NCI-H1930 (cell line): Measurements from ENCODE around the gene ZC3H18.
A peak's percentile ranks its signal among the peaks of the same experiment; 100 is the strongest.

Experiments used
- DNase-seq, 2 experiments: peaks; one replicate each; lab custom pipeline; 2025; lab: John Stamatoyannopoulos, UW

ZC3H18 gene

DNA sequence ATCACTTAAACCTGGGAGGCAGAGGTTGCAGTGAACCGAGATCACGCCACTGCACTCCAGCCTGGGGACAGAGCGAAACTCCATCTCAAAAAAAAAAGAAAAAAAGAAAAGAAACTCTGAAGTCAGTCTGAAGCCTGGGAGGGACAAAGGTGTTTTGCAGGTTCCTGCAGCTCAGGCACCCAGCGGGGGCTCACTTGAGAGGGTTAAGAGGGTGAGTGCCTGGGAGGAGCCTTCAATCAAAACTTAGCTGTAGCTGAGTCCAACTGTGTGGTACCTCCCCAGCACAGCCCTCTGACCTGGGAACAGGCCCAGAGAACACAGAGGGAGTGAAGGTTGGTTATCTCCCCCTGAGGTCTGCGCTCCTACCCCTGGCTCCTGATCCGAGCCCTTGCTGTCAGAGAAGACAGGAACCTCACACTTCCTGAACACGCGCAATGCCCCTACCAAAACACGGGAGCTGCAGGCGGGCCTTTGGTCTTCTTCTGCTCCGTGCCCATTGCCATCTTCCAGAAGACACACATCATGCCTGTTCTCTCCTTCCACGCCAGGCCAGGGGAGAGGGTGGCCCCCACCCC is 20.4 kb upstream of the ZC3H18 start:
- no peak for DNase-seq

DNA sequence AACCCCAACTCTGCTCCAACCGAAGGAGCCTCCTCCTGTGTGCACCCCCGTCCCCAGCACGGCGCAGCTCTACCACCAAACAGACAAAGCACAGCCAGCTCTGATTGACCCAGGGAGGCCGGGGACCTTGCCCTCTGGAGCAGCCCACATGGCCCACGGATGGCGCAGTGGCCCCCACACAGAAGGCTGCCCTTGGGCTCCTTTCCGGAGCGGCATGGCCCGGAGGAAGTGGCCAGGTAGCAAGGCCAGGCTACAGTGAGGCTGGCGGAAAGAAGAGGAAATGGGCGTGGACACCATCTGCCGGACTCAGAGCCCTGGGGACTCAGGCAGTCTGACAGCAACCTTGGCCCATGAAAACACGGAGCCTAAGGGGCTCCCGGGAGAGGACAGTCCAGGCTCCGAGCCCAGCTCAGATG is 19.9 kb upstream of the ZC3H18 start:
- no peak for DNase-seq

DNA sequence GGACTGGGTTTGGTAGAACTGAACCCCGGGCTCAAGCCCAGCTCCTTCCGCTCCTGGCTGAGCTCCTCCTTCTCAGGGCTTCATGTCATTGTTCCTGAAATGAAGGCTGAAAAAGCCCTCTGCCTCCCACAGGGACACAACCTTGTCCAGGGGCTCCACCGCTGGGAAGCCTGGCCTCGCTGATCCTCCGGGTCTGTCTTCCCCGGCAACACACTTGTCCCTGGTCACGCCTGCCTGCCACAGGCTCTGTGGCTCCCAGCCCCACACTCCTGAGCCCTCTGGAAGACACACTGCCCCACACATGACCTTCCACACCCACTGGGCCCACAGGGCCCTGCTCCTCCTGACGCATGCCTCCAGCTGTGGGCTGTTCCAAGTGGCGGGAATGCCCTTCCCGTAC is 18.0 kb upstream of the ZC3H18 start:
- no peak for DNase-seq

DNA sequence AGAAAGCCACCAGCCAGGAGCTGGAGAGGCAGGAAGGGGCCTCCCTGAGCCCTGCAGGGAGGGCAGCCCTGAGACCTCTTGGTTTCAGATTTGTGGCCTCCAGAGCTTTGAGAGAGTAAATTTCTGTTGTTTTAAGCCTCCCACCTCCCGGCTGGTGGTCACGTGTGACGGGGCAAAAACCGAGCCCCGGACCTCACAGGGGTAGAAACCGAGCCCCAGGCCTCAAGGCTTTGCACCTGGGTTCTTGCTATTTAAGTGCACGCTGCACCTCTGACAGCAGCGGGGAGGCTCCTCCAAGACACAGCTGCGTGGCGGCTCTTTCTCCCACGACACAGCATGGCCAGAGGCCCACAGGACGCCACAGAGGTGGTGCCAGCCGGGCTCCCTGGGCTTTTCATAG is 17.4 kb upstream of the ZC3H18 start:
- DNase-seq: no peak

DNA sequence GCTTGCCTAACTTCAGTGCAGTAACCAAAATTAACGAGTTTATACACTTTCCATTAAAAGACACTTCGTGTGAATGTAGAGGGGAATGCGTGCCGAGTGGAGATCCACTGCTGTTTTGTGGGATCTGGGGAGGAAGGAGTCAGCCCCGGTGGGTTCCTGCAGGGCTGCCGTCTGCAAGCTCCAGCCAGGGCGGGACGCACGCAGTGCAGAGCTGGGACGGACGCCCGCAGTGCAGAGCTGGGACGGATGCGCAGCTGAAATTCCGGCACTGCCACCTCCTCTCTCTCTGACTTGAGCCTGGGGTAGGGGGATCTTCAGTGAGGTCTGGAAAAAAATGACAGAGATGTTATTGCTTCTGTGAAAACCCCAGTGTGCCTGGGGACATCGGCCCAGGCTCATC is 16.5 kb upstream of the ZC3H18 start:
- no peak for DNase-seq

DNA sequence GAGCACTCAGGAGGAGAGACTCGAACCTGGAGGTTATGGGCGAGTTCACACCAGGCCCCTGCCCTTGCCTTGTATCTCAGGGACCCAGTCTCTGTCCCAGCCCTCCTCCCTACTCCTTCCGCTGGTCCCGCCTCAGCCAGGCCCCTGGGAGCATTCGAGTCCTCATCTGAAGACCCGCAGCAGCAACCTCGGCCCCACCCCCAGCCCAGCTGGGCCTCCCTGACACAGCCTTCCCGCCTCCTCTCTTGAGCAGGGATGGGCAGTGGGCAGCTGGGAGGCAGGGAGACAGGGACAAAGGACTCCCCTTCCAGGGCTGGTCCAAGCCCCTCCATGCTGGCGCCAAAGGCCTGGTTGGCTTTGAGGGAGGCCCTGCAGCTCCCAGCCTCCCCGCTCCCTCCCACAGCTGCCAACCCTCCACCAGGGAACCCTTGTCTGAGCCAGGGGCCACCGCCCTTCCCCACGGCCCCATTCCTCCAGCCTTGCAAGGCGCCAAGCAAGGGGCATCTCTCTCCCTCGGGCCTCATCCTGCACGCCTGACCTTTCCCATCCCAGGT is 15.4 kb upstream of the ZC3H18 start:
- no peak for DNase-seq

DNA sequence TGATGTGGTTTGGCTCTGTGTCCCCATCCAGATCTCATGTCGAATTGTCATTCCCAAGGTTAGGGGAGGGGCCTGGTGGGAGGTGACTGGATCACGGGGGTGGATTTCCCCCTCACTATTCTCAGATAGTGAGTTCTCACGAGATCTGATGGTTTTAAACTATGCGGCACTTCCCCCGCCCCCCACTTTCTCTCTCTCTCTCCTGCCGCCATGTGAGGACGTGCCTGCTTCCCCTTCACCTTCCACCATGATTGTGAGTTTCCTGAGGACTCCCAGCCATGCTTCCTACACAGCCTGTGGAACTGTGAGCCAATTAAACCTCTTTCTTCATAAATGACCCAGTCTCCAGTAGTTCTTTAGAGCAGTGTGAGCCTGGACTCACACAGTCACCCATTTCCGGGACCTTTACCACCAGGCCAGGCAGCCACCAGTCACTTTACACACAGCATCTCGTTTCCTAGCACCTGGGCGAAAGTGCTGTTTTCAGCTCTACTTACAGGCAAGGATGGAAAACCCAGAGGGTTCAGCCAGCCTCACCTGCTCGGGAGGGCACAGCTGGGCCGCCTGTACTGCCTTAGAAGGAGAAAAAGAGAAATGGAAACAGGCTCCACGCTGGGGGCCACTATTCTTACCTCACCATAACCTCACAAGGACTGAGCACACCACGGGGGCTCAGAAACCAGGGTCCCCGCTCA is 13.8 kb upstream of the ZC3H18 start:
- no peak for DNase-seq

DNA sequence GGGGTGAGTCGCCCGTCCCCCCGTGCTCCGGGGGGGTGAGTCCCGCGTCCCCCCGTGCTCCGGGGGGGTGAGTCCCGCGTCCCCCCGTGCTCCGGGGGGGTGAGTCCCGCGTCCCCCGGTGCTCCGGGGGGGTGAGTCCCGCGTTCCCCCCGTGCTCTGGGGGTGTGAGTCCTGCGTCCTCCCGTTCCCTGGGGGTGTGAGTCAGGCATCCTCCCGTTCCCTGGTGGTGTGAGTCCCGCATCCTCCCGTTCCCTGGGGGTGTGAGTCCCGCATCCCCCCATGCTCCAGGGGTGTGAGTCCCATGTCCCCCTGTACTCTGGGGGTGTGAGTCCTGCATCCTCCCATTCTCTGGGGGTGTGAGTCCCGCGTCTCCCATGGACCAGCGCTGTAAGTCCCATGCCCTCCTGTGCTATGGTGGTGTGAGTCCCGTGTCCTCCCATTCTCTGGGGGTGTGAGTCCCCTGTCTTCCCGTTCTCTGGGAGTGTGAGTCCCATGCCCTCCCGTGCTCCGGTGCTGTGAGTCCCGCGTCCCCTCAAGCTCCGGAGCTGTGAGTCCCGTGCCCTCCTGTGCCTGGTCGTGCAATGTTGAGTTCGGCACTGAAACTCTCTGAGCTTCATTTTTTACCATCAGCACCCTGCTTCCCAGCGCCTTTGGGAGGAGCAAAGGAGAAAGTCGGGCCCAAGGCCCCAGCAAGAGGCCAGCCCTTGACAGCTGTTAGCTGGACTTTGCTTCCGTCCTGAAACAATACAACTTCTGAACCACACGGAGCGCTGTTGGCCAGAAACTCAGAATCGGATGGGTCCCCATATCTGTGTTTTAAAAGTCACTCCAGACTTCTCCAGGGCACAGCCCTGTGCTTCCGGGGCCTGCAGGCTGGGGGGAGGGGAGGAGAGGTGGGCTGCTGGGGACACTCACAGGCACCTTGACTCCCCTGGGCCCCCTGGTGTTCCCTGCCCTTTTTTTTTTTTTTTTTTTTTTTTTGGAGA is 11.5 kb upstream of the ZC3H18 start:
- peak in 1 of 2 experiments; percentile 6 for DNase-seq

DNA sequence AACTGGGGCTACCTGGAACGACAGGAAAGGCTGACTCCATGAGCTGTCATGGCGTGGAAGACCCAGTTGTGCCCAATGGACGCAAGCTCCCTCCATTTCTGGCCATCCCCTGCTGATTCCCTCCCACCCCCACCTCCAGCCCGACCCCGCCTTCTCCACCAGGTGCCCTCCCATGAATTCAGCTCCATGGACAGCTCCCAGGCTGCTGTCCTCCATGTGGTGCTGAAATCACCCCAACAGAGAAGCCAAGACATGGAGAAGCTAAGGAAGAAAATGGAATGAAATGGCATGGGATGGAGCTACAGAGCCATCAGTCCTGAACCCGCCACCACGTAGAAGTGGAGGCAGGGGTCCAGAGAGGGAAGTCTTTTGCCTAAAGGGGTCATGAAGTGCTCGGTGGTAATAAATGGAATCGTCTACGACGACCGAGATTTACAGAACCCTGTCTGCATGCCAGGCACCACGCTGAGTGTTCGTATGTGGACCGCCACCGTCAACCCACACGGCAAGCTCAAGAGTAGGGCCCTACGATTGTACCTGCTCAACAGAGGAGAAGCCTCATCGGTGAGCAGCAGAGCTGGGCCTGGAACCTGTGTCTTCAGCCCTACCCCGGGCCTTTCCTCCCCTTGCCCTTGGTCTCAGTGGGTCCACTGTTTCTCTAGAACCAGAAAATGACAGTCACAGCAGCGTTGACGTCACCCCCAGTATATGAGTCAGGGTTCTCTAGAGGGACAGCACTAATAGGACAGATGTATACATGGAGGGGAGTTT is 9.3 kb upstream of the ZC3H18 start:
- DNase-seq: no peak

DNA sequence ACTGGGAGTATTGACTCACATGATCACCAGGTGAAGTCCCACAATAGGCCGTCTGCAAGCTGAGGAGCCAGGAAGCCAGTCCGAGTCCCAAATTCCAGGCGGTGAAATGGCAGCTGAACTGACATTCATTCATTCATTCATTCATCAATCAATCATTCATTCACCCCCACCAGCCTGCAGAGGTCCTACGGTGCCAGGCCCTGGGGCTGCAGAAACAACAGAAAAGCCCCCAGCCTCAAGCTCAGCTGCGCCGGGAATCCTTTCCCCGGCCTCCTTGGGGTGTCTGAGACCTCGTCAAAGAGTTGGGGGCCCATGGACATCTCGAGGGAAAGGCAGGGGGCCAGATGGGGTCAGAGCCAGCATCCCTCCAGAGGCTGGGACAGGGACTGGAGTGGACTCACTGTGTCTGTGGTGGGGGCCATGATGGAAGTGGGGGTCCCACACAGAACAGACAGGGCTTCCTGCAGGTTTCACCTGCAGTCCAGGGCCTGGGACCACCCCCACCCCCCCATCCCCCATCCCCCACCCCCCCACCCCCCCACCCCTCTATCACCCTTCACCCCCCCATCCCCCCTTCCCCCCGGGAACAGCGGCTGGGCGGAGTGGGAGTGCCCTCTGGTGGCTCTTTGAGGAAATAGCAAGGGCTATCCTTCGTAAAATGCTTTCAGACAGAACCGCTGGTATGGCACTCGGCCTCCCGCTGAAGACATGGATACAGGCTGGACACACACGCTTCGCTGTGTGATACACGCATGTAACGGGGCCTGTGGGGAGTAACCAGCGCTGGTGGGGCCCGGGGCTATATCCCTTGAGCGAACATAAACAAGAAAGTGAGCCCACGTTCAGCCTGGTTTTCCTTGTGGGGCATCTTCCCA is 8.5 kb upstream of the ZC3H18 start:
- DNase-seq: peak in 1 of 2 experiments; percentile 39

DNA sequence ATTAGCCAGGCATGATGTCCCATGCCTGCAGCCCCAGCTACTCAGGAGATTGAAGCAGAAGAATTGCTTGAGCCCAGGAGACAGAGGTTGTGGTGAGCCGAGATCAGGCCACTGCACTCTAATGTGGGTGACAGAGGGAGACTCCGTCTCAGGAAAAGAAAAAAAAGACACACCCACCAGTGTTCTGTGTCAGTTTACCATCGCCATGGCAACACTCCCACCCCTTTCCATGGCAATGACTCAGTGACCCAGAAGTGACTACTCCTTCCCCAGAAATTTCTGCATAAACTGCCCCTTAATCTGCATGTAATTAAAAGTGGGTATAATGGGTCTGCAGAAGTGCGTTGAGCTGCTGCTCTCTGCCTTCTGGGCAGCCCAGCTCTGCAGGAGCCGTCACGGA is 4.0 kb upstream of the ZC3H18 start:
- no peak for DNase-seq

DNA sequence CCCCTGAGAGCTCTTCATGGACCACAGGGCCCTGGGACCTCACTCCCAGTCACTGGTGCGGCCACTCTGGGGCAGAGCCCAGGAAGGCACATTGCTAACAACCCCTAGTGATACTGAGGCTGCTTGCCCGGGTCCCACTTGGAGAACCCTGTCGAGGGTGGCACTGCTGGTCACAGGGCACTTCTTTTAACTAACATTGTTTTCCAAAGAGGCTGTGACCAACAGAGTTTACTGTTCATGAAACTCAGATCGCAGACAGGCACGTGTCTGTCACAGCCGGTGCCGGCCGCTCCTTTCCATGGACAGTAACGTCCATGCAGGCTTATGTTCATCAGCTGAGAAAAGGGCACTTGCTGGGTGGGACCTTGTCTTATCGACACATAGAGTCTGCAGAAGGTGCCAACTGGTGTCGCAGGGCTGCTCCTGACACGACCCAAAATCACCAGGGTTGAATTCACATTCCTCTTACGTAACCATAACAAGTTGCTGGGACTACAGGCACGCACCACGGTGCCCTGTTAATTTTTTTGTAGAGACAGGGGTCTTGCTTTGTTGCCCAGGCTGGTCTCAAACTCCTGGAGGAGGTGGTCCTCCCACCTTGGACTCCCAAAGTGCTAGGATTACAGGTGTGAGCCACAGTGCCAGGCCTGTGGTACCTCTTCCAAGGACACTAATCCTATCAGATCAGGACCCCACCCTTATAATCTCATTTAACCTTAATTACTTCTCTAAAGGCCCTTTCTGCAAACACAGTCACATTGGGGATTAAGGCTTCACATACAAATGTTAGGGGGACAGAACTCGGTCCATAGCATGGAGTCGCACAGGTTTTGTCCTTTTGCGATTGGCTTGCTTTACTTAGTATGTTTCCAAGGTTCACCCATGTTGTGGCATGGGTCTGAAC is 1.2 kb upstream of the ZC3H18 start:
- no peak for DNase-seq

DNA sequence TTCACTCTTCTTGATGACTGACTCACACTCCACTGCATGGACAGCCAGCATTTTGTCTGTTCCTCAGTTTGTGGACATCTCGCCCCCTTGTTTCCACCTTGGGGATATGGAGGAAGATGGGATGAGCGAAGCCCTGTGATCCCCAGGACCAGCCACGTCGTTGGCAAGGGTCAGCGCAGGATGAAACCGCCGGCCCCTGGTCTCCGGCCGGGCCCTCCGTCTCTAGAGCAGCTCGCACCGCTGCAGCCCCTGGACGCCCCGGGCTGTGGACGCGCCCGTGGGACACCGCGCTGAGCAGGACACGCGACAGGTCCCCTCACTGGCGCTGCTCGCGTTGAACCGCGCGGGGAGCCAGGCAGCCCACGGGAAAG is 604 bp upstream of the ZC3H18 start:
- no peak for DNase-seq

DNA sequence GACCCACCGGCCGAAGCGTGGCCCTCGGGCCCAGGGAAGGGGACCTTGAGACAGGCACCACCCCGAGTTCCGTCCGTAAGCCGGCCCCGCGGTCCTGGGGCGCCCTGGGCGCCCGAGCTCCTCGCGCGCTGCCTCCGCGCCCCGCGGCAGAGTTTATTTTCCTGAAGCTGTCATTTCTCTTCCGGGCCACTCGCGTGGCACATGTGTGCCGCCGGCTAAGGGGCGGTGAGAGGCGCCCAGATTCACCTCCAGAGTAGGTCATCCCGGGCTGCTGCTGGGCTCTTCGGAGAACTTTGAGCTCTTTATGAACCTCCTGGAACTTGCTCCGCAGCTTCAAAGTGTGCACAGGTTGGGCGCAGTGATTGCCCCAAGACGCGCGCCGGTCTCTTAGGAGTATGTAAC is 489 bp downstream of the ZC3H18 start:
- DNase-seq: no peak

DNA sequence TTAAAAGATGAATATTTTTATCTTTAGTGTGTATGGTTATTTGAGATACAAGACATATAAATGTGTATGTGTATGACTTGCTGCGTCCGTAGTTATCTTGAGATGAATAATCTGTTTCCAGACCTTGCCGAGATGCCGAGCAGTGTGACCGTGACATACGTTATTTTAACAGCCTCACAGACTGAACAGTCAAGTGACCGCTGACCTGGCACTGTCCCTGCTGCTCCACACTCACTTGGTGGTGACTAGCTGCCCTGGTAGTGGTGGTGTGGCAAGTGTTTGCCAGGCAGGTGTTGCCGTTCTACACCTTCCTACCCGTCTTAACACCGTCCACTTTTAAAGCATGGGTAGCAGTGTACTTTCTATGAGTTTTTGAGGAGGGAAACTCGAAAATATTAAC is 5.0 kb downstream of the ZC3H18 start:
- DNase-seq: no peak

DNA sequence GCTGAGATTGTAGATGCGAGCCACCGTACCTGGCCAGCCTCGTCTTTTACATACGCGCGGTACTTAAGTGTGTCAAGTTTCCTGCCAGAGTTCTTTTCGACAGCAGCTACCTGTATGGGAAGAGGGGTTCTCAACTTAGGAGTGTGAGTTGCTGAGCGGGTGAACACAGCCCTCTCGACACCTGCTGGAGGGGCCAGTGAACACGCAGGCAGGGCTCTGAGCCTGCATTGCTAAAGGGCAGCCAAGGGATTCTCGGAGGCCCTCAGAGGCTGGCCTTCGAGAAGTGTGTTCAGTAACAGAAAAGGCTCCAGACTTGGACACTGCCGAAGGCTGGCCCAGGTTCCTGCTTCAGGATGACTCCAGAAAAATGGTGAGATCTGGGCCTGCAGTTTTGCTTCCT is 6.1 kb downstream of the ZC3H18 start:
- no peak for DNase-seq

DNA sequence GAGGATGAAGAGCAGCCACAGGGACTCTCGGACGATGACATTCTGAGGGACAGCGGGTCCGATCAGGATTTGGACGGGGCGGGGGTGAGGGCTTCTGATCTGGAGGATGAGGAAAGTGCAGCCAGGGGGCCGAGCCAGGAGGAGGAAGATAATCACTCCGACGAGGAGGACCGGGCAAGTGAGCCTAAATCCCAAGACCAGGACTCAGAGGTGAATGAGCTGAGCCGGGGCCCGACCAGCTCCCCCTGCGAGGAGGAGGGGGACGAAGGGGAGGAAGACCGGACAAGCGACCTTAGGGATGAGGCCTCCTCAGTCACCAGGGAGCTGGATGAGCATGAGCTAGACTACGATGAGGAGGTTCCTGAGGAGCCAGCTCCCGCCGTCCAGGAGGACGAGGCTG is 7.0 kb downstream of the ZC3H18 start:
- DNase-seq: no peak

DNA sequence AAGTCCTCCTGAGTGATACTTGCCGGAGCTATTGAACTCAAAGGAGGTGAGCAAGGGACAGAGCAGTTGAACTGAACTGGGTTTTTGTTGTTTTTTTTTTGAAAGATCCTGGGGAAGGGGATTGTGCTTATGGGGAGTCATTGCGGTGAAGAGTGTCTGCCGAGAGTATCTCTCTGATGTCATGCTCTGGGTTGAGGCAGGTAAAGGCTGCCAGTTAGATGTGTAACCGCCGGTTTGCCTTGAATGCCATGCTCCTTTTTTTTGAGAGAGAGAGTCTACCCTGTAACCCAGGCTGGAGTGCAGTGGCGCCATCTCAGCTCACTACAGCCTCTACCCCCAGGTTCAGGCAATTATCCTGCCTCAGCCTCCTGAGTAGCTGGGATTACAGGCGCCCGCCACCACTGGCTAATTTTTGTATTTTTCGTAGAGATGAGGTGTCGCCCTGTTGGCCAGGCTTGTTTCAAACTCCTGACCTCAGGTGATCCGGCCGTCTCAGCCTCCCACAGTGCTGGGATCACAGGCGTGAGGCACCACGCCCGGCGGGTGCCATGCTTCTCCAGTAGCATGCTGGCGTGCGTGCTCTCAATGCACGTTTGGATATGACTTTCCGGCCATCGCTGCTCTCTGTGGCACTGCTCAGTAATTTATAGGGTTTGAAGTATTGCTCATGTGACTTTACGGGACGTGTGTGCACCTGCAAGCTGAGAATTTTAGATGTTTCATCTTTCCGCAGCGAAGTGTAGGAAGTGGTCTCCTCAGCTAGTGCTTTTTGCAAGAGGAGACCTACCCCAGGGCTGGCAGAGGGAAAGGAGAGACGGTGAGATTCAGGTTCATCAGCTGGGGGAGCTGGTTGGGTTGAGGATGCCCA is 8.5 kb downstream of the ZC3H18 start:
- DNase-seq: no peak

DNA sequence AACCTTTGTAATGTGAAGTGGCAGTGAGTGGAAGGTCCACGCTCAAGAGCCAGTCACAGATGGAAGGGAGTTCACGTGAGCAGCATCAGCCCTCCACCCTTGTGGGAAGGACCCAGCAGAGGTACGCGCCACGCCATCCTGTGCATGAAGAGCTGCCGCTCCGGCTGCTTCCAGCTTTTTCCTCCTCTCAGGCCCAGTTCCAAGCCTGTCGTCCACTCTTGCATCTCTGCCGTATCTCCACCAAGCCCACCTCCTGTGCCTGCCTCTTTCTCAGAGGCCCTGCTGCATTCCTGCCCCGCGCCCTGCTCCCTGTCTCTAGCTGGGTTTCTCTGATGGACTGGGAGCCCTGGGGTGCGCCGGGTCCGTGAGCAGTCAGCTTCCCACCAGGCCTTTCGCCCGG is 10.2 kb downstream of the ZC3H18 start:
- DNase-seq: no peak
